DOHH2 (cell line): ENCODE measurements around the gene BPIFB2.

Experiments
- H3F3A ChIP-seq: fragments of 200-600 bp; sonication (generic), shearing (Covaris generic); 2 replicates; pipeline ENCODE4 v1.6.0; 2016; ENCODE audit warnings: antibody characterized with exemption, mild to moderate bottlenecking; ENCODE audit not compliant: control insufficient read depth, insufficient read depth
- H3K27ac ChIP-seq: fragments of 200-600 bp; sonication (generic); 2 replicates; pipeline ENCODE4 v1.5.1; 2014; ENCODE audit warnings: low read depth, mild to moderate bottlenecking, low read length, moderate library complexity
- H3K27me3 ChIP-seq: fragments of 200-600 bp; sonication (generic); 2 replicates; pipeline ENCODE4 v1.6.1; 2014; ENCODE audit warnings: mild to moderate bottlenecking, low read length, mixed read lengths; ENCODE audit not compliant: control insufficient read depth
- H3K36me3 ChIP-seq: fragments of 200-600 bp; sonication (generic); 2 replicates; pipeline ENCODE4 v1.6.1; 2014; ENCODE audit warnings: mild to moderate bottlenecking, low read length, moderate library complexity, mixed read lengths; ENCODE audit not compliant: control insufficient read depth
- H3K4me1 ChIP-seq: fragments of 200-600 bp; sonication (generic); 2 replicates; pipeline ENCODE4 v1.6.1; 2014; ENCODE audit warnings: mild to moderate bottlenecking, low read length, mixed read lengths; ENCODE audit not compliant: control insufficient read depth
- H3K4me2 ChIP-seq: fragments of 200-600 bp; sonication (generic); 2 replicates; pipeline ENCODE4 v1.6.0; 2014; ENCODE audit warnings: mild to moderate bottlenecking, low read length, moderate library complexity
- H3K4me3 ChIP-seq: fragments of 200-600 bp; sonication (generic); 2 replicates; pipeline ENCODE4 v1.5.1; 2014; ENCODE audit warnings: mild to moderate bottlenecking, low read length, mixed read lengths
- H3K79me2 ChIP-seq: fragments of 200-600 bp; sonication (generic); 2 replicates; pipeline ENCODE4 v1.6.1; 2014; ENCODE audit warnings: mild to moderate bottlenecking, low read length, mixed read lengths; ENCODE audit not compliant: control insufficient read depth
- H3K9me2 ChIP-seq: fragments of 200-600 bp; sonication (generic); replicated peaks from 2 replicates; pipeline ENCODE4 v1.6.1; 2014; ENCODE audit warnings: mild to moderate bottlenecking, low read length, mixed read lengths; ENCODE audit not compliant: control insufficient read depth
- H3K9me3 ChIP-seq: fragments of 200-600 bp; sonication (generic); 2 replicates; pipeline ENCODE4 v1.6.1; 2014; ENCODE audit warnings: antibody characterized with exemption, low read length, mixed read lengths; ENCODE audit not compliant: control insufficient read depth, insufficient read depth
- H4K20me1 ChIP-seq: fragments of 200-600 bp; sonication (generic); 2 replicates; pipeline ENCODE4 v1.6.0; 2014; ENCODE audit warnings: low read depth, mild to moderate bottlenecking, antibody characterized with exemption, low read length, moderate library complexity; ENCODE audit not compliant: control insufficient read depth, insufficient read depth
- EZH2phosphoT487 ChIP-seq: fragments of 200-600 bp; sonication (generic); IDR thresholded peaks from 2 replicates; pipeline ENCODE4 v1.6.1; 2017; ENCODE audit warnings: borderline replicate concordance, mild to moderate bottlenecking, antibody characterized with exemption, low read length, moderate library complexity, mixed read lengths
- TF ChIP-seq, protein P1 (sequence below): fragments of 200-600 bp; sonication (generic); IDR thresholded peaks from one replicate; pipeline ENCODE4 v1.5.1; 2014; ENCODE audit warnings: antibody characterized with exemption, mild to moderate bottlenecking, low read depth, low read length; ENCODE audit not compliant: poor library complexity, severe bottlenecking

The BPIFB2 gene

DNA sequence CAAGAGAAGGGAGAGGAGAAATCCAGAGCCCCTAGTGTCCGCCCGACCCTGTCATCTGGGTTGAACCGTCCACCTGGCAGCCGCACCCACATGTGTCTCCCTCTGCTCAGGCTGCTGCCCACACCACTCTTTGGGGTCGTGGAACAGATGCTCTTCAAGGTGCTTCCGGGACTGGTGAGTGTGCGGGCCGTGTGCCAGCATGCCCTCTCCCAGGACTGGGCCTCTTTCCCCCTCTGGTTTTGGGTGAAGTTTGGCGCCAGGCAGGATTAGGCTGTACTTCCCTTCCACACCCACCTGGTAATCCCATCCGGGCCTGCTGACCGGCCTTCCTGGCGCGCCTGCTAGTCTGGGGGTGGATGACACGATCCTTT, 54.1 kb downstream of the BPIFB2 start:
- H4K20me1 ChIP-seq: no peaks in the 10 kb centered on the region
- TF ChIP-seq, protein P1, sequence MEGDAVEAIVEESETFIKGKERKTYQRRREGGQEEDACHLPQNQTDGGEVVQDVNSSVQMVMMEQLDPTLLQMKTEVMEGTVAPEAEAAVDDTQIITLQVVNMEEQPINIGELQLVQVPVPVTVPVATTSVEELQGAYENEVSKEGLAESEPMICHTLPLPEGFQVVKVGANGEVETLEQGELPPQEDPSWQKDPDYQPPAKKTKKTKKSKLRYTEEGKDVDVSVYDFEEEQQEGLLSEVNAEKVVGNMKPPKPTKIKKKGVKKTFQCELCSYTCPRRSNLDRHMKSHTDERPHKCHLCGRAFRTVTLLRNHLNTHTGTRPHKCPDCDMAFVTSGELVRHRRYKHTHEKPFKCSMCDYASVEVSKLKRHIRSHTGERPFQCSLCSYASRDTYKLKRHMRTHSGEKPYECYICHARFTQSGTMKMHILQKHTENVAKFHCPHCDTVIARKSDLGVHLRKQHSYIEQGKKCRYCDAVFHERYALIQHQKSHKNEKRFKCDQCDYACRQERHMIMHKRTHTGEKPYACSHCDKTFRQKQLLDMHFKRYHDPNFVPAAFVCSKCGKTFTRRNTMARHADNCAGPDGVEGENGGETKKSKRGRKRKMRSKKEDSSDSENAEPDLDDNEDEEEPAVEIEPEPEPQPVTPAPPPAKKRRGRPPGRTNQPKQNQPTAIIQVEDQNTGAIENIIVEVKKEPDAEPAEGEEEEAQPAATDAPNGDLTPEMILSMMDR: no peak
- TF ChIP-seq EZH2phosphoT487: no peak
- no peaks in the 10 kb centered on the region for H3K9me2 ChIP-seq
- H3K4me2 ChIP-seq: no peak overlapping the region
- no peak overlapping the region for H3K4me3 ChIP-seq
- H3K4me1 ChIP-seq: no peaks in the 10 kb centered on the region
- H3K9me3 ChIP-seq: no peaks in the 10 kb centered on the region
- H3K36me3 ChIP-seq: no peaks in the 10 kb centered on the region
- H3K27me3 ChIP-seq: 0 out of 2 replicates have a peak, but pooled peaks cover 3% of the 10 kb centered on the region
- no peaks in the 10 kb centered on the region for H3K79me2 ChIP-seq
- no peak overlapping the region for H3K27ac ChIP-seq
- no peaks in the 10 kb centered on the region for H3F3A ChIP-seq

GRCh38 chr20:33062105-33062824, 54.8 kb downstream of the BPIFB2 start:
- Histone ChIP-seq H3F3A (no peaks in the 10 kb centered on the region), H3K27me3 (0 out of 2 replicates have a peak, but pooled peaks cover 3% of the 10 kb centered on the region), H4K20me1 (no peaks in the 10 kb centered on the region), H3K9me3 (no peaks in the 10 kb centered on the region), H3K4me3 (no peak overlapping the region), H3K27ac (no peak overlapping the region), H3K4me2 (no peak overlapping the region), H3K36me3 (no peaks in the 10 kb centered on the region), H3K9me2 (no peaks in the 10 kb centered on the region), H3K79me2 (no peaks in the 10 kb centered on the region), H3K4me1 (no peaks in the 10 kb centered on the region)
- TF ChIP-seq, protein P1: no peak
- no peak for TF ChIP-seq EZH2phosphoT487

- 0 out of 2 replicates have a peak, but pooled peaks cover 3% of the 10 kb centered on the region for H3K27me3 ChIP-seq
- no peak overlapping the region for H3K4me3 ChIP-seq
- no peak overlapping the region for H3K4me2 ChIP-seq
- no peak for TF ChIP-seq EZH2phosphoT487
- TF ChIP-seq, protein P1: no peak
- H3K9me2 ChIP-seq: no peaks in the 10 kb centered on the region
- H3K36me3 ChIP-seq: no peaks in the 10 kb centered on the region
- H3K79me2 ChIP-seq: no peaks in the 10 kb centered on the region
- H3K4me1 ChIP-seq: no peaks in the 10 kb centered on the region
- H3F3A ChIP-seq: no peaks in the 10 kb centered on the region
- H3K27ac ChIP-seq: no peak overlapping the region
- H3K9me3 ChIP-seq: no peaks in the 10 kb centered on the region
- H4K20me1 ChIP-seq: no peaks in the 10 kb centered on the region
These were observed 55.3 kb downstream of the BPIFB2 start for GRCh38 chr20:33062825-33063149.
